ENCODE data around the gene IDH3A. TPM values are rescaled to one million over a fixed set of nuclear protein-coding genes. Genes with fewer than 3 reads are reported as not detected.

IDH3A gene
- total RNA-seq, 1 experiment from 2014 or later = 116 TPM

DNA sequence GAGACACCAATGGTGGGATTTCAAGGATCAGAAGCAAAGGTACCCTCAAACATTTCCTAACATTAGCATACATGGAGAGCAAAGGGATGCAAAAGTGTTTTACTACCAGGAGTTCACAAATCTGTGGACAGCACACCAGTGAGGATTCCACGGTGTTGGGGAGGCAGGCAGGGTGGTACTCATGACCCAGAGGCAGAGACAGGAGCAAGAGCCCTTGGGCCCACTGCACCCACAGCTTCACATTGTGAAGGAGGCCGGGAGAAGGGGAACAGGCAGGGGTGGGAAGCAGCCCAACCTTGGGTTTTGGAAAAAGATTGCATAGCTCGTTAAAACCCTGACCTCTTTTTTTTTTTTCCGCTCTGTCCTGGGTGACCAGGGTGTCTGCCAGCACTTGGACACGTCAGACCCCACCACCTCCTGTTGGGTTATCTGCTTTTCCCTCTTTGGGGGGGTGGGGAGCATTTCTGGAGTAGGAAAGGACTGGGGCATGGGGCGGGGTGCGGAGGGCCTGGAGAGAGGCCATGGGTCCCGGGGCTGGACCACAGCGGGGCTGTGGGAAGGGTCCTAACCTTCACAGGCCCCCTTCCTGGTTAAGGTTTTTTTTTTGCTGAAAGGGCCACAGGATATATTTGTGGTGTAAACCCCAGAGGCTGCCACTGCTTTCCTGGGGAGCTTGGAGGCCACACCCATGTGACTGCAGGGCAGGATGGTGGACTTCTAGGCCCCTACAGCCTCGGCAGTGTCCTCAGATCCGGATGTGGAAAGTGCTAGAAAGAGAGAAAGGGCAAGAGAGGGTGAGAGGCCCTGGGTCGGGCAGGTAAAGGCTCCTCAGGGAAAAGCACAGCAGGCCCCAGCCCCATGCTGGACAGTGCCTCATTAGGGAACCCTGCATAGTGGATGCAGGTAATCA lies 44.3 kb upstream of the IDH3A start:
- CTCF ChIA-PET = interaction anchor here (0.7 kb wide), 1 partner anchor 146 kb away, joined by 4 read pairs; no protein-coding TSS in a partner anchor
- Histone ChIP-seq H3K4me3 (ENCODE audit: low read depth in 2 of 2, low read length in 2 of 2) (no peak overlapping the region), H3K9me3 (ENCODE audit: control insufficient read depth, insufficient read depth, low read depth, low read length) (no peaks in the 10 kb centered on the region), H3K36me3 (ENCODE audit: control insufficient read depth, insufficient read depth, low read length) (no peaks in the 10 kb centered on the region), H3K27me3 (ENCODE audit: control insufficient read depth, insufficient read depth, low read length) (no peaks in the 10 kb centered on the region), H3K27ac (ENCODE audit: low read length) (no peak overlapping the region), H3K4me1 (ENCODE audit: control insufficient read depth, insufficient read depth, low read length) (no peaks in the 10 kb centered on the region)
- BruUV-seq (replicated peaks) = no TSS peak
- no peak for DNase-seq (ENCODE audit: low read depth, low spot score)
- intact Hi-C loops (cut with micrococcal nuclease; ENCODE audit: unreplicated experiment) = no loop called here
- TF ChIP-seq, protein P1, sequence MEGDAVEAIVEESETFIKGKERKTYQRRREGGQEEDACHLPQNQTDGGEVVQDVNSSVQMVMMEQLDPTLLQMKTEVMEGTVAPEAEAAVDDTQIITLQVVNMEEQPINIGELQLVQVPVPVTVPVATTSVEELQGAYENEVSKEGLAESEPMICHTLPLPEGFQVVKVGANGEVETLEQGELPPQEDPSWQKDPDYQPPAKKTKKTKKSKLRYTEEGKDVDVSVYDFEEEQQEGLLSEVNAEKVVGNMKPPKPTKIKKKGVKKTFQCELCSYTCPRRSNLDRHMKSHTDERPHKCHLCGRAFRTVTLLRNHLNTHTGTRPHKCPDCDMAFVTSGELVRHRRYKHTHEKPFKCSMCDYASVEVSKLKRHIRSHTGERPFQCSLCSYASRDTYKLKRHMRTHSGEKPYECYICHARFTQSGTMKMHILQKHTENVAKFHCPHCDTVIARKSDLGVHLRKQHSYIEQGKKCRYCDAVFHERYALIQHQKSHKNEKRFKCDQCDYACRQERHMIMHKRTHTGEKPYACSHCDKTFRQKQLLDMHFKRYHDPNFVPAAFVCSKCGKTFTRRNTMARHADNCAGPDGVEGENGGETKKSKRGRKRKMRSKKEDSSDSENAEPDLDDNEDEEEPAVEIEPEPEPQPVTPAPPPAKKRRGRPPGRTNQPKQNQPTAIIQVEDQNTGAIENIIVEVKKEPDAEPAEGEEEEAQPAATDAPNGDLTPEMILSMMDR (IDR thresholded peaks at IDR 0.05) = no peak
- TF ChIP-seq POLR2AphosphoS5 (IDR thresholded peaks at IDR 0.05; ENCODE audit: low read depth, low read length) (no peak), SIN3A (IDR thresholded peaks at IDR 0.05; ENCODE audit: borderline replicate concordance, insufficient read depth, low read depth, low read length) (no peak), TCF7L2 (IDR thresholded peaks at IDR 0.05; ENCODE audit: low read depth, low read length) (no peak)
- TF ChIP-seq, protein P2, sequence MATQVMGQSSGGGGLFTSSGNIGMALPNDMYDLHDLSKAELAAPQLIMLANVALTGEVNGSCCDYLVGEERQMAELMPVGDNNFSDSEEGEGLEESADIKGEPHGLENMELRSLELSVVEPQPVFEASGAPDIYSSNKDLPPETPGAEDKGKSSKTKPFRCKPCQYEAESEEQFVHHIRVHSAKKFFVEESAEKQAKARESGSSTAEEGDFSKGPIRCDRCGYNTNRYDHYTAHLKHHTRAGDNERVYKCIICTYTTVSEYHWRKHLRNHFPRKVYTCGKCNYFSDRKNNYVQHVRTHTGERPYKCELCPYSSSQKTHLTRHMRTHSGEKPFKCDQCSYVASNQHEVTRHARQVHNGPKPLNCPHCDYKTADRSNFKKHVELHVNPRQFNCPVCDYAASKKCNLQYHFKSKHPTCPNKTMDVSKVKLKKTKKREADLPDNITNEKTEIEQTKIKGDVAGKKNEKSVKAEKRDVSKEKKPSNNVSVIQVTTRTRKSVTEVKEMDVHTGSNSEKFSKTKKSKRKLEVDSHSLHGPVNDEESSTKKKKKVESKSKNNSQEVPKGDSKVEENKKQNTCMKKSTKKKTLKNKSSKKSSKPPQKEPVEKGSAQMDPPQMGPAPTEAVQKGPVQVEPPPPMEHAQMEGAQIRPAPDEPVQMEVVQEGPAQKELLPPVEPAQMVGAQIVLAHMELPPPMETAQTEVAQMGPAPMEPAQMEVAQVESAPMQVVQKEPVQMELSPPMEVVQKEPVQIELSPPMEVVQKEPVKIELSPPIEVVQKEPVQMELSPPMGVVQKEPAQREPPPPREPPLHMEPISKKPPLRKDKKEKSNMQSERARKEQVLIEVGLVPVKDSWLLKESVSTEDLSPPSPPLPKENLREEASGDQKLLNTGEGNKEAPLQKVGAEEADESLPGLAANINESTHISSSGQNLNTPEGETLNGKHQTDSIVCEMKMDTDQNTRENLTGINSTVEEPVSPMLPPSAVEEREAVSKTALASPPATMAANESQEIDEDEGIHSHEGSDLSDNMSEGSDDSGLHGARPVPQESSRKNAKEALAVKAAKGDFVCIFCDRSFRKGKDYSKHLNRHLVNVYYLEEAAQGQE (IDR thresholded peaks at IDR 0.05; ENCODE audit: insufficient read depth in 1 of 2, low read depth in 2 of 2, low read length in 1 of 2) = no peak
- POLR2A ChIA-PET = interaction anchor here (0.7 kb wide), 1 partner anchor 70 kb away, joined by 4 read pairs; no protein-coding TSS in a partner anchor
- in situ Hi-C loops (cut with HindIII; ENCODE audit: low pct_unique_long_range_greater_than_20kb, low sequenced_read_pairs) = no loop called here
- no peak for ATAC-seq

DNA sequence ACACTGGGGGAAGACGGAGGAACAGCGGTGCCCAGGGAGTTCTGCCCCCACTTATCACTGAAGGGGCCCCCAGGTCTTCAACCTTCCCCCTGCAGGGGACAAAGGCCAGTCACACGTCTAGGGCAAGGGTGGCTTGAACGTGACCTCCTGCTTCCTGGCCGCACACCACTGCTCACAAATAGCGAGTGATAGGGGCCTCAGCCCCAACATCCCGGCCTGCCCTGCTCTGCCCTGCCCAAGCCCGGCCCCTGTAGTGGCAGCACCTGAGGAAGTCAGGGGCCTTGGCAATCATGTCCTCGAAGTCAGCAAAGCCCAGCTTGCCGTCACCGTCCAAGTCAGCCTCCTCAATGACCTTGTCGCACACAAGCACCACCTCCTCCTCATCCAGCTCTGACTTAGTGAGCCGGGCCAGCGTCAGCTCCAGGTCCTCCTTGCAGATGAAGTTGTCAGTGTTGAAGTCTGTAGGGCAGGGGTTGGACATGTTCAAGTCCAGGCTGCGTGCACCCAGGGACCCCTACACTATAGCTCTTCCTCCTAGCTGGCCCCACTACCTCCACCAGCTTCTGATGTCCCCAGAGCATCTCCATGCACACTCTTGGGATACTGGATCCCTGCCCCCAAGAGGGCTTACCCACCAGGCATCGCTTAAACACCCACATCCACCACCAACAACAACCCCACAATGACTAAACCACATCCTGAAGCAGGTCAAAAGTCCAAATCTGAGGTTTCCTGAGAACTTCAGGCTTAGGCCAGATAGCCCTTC lies 43.5 kb upstream of the IDH3A start:
- H3K27ac ChIP-seq (ENCODE audit: low read length) = no peak overlapping the region
- H3K4me1 ChIP-seq (ENCODE audit: control insufficient read depth, insufficient read depth, low read length) = no peaks in the 10 kb centered on the region
- in situ Hi-C loops (cut with HindIII; ENCODE audit: low pct_unique_long_range_greater_than_20kb, low sequenced_read_pairs) (no loop called here), intact Hi-C loops (cut with micrococcal nuclease; ENCODE audit: unreplicated experiment) (no loop called here)
- POLR2A ChIA-PET = interaction anchor here (0.5 to 0.7 kb wide), 2 partner anchors 47 to 71 kb away, joined by 4 to 7 read pairs; no protein-coding TSS in a partner anchor
- H3K36me3 ChIP-seq (ENCODE audit: control insufficient read depth, insufficient read depth, low read length) = no peaks in the 10 kb centered on the region
- H3K4me3 ChIP-seq (ENCODE audit: low read depth in 2 of 2, low read length in 2 of 2) = no peak overlapping the region
- BruUV-seq (replicated peaks) = no TSS peak
- CTCF ChIA-PET = interaction anchor here (1.4 kb wide), 1 partner anchor 106 kb away, joined by 4 read pairs; no protein-coding TSS in a partner anchor
- DNase-seq (ENCODE audit: low read depth, low spot score) (no peak), ATAC-seq (no peak)
- no peaks in the 10 kb centered on the region for H3K27me3 ChIP-seq (ENCODE audit: control insufficient read depth, insufficient read depth, low read length)
- no peaks in the 10 kb centered on the region for H3K9me3 ChIP-seq (ENCODE audit: control insufficient read depth, insufficient read depth, low read depth, low read length)
- TF ChIP-seq, protein P2 (IDR thresholded peaks at IDR 0.05; ENCODE audit: insufficient read depth in 1 of 2, low read depth in 2 of 2, low read length in 1 of 2) = no peak
- TF ChIP-seq POLR2AphosphoS5 (IDR thresholded peaks at IDR 0.05; ENCODE audit: low read depth, low read length) = no peak
- TF ChIP-seq, protein P1 (IDR thresholded peaks at IDR 0.05) = no peak
- no peak for TF ChIP-seq SIN3A (IDR thresholded peaks at IDR 0.05; ENCODE audit: borderline replicate concordance, insufficient read depth, low read depth, low read length)
- no peak for TF ChIP-seq TCF7L2 (IDR thresholded peaks at IDR 0.05; ENCODE audit: low read depth, low read length)
